Neural cell (in vitro differentiated cells): ENCODE data around the gene SH3RF3. TPM values are rescaled to one million over a fixed set of nuclear protein-coding genes. Genes with fewer than 3 reads are reported as not detected.

Experiments
- H2AFZ ChIP-seq: fragments of 200-600, 300-800 bp; sonication (generic), shearing (Covaris generic); 2 replicates; pipeline ENCODE4 v1.6.0; 2014; ENCODE audit warnings: low read depth, mild to moderate bottlenecking, antibody characterized with exemption, low read length, moderate library complexity
- H3F3A ChIP-seq: fragments of 200-600 bp; shearing (Covaris generic); 2 replicates; pipeline ENCODE4 v1.6.1; 2016; ENCODE audit warnings: mild to moderate bottlenecking, moderate library complexity, mixed read lengths, antibody characterized with exemption, low read length; ENCODE audit not compliant: insufficient read depth, poor library complexity, severe bottlenecking
- H3K27ac ChIP-seq: fragments of 200-600, 300-800 bp; sonication (generic), shearing (Covaris generic); 2 replicates; pipeline ENCODE4 v1.5.1; 2014; ENCODE audit warnings: mild to moderate bottlenecking, low read length, moderate library complexity
- H3K27me3 ChIP-seq: fragments of 300-800, 200-600 bp; sonication (generic), shearing (Covaris generic); 2 replicates; pipeline ENCODE4 v1.6.0; 2014; ENCODE audit warnings: mild to moderate bottlenecking, low read depth, low read length, moderate library complexity; ENCODE audit not compliant: insufficient read depth
- H3K36me3 ChIP-seq: fragments of 300-800, 200-600 bp; sonication (generic), shearing (Covaris generic); 2 replicates; pipeline ENCODE4 v1.5.1; 2014; ENCODE audit warnings: mild to moderate bottlenecking, antibody characterized with exemption, low read length, moderate library complexity; ENCODE audit not compliant: insufficient read depth
- H3K4me2 ChIP-seq: fragments of 300-800, 200-600 bp; sonication (generic), shearing (Covaris generic); 2 replicates; pipeline ENCODE4 v1.6.0; 2014; ENCODE audit warnings: mild to moderate bottlenecking, low read length
- H3K4me3 ChIP-seq: fragments of 300-800, 200-600 bp; sonication (generic), shearing (Covaris generic); 2 replicates; pipeline ENCODE4 v1.5.1; 2014; ENCODE audit warnings: mild to moderate bottlenecking, low read length, moderate library complexity
- H3K79me2 ChIP-seq: fragments of 200-600 bp; shearing (Covaris generic); replicated peaks from 2 replicates; pipeline ENCODE4 v1.6.0; 2014; ENCODE audit warnings: mild to moderate bottlenecking, low read length, moderate library complexity; ENCODE audit not compliant: insufficient read depth
- H3K9ac ChIP-seq: fragments of 300-800, 200-600 bp; sonication (generic), shearing (Covaris generic); 2 replicates; pipeline ENCODE4 v1.6.1; 2016; ENCODE audit warnings: mild to moderate bottlenecking, low read length, mixed read lengths
- H3K9me2 ChIP-seq: fragments of 200-600 bp; shearing (Covaris generic); 2 replicates; pipeline ENCODE4 v1.6.1; 2016; ENCODE audit warnings: mild to moderate bottlenecking, low read length, mixed read lengths; ENCODE audit not compliant: insufficient read depth
- H3K9me3 ChIP-seq: fragments of 200-600, 300-800 bp; sonication (generic), shearing (Covaris generic); 2 replicates; pipeline ENCODE4 v1.6.1; 2016; ENCODE audit warnings: mild to moderate bottlenecking, mixed run types, low read length, moderate library complexity, mixed read lengths
- H4K20me1 ChIP-seq: fragments of 200-600 bp; shearing (Covaris generic); 2 replicates; pipeline ENCODE4 v1.6.1; 2016; ENCODE audit warnings: mild to moderate bottlenecking, mixed run types; ENCODE audit not compliant: insufficient read depth
- EP300 ChIP-seq: fragments of 450-650 bp; conservative IDR thresholded peaks from 2 replicates; pipeline ENCODE4 v1.6.1; 2014; ENCODE audit warnings: antibody characterized with exemption, mild to moderate bottlenecking, moderate library complexity; ENCODE audit not compliant: poor library complexity, severe bottlenecking
- EZH2 ChIP-seq: fragments of 200-600, 300-800 bp; shearing (Covaris generic), sonication (generic); IDR thresholded peaks from 2 replicates; pipeline ENCODE4 v1.6.1; 2014; ENCODE audit warnings: antibody characterized with exemption, low read length, borderline replicate concordance, mild to moderate bottlenecking; ENCODE audit not compliant: insufficient read depth, poor library complexity, severe bottlenecking
- MXI1 ChIP-seq: fragments of 450-650 bp; conservative IDR thresholded peaks from 2 replicates; pipeline ENCODE4 v1.6.1; 2014; ENCODE audit warnings: antibody characterized with exemption, mild to moderate bottlenecking; ENCODE audit not compliant: poor library complexity, severe bottlenecking
- POLR2AphosphoS5 ChIP-seq: IDR thresholded peaks from 2 replicates; pipeline ENCODE4 v1.6.1; 2012
- RAD21 ChIP-seq: fragments of 450-650 bp; conservative IDR thresholded peaks from 2 replicates; pipeline ENCODE4 v1.6.1; 2014; ENCODE audit warnings: antibody characterized with exemption, mild to moderate bottlenecking, moderate library complexity
- SMC3 ChIP-seq: fragments of 450-650 bp; conservative IDR thresholded peaks from 2 replicates; pipeline ENCODE4 v1.6.1; 2014; ENCODE audit warnings: antibody characterized with exemption, mild to moderate bottlenecking, moderate library complexity; ENCODE audit not compliant: poor library complexity
- TAF1 ChIP-seq: IDR thresholded peaks from 2 replicates; pipeline ENCODE4 v1.6.1; 2012; ENCODE audit warnings: low read depth
- polyA plus RNA-seq: library from polyadenylated mRNA; depleted of rRNA; stranded (reverse); fragments of >200 nt; gene quantifications from 2 replicates; pipeline ENCODE4 v1.2.3, GENCODE V29; 2014
- TF ChIP-seq, protein P1 (sequence below): fragments of 450-650 bp; IDR thresholded peaks from 2 replicates; pipeline ENCODE4 v1.5.1; 2014; ENCODE audit warnings: antibody characterized with exemption, mild to moderate bottlenecking, moderate library complexity; ENCODE audit not compliant: poor library complexity, severe bottlenecking
- TF ChIP-seq, protein P2 (sequence below): IDR thresholded peaks from 2 replicates; pipeline ENCODE4 v1.6.1; 2012; ENCODE audit warnings: borderline replicate concordance

SH3RF3 gene
- polyA plus RNA-seq, 1 donor from 2014 or later, result 0.53 TPM

DNA sequence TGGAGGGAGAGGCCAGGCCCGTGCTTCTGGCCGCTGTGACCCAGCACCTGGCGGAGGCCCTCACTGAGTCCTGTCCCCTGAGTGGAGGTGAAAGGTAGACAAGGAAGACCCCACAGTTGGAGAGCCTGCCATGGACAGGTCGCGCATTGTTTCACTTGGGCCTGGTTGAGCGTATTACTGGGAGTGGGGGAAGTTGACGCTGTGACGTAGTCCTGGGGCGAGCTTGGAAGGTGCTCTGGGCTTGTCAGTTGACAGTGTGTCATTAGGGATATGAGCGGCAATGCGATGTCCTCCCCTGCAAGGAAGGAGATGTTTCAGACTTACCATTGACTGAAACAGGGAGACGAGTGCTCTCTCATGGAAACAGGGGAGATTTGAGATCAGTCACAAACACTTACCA is 127.1 kb downstream of the SH3RF3 start:
- Histone ChIP-seq H3K36me3 (no peaks in the 10 kb centered on the region), H3K27ac (no peak overlapping the region)
- TF ChIP-seq POLR2AphosphoS5 (no peak), SMC3 (no peak), EP300 (no peak), RAD21 (no peak), MXI1 (no peak), EZH2 (no peak), TAF1 (no peak)
- TF ChIP-seq, protein P1, sequence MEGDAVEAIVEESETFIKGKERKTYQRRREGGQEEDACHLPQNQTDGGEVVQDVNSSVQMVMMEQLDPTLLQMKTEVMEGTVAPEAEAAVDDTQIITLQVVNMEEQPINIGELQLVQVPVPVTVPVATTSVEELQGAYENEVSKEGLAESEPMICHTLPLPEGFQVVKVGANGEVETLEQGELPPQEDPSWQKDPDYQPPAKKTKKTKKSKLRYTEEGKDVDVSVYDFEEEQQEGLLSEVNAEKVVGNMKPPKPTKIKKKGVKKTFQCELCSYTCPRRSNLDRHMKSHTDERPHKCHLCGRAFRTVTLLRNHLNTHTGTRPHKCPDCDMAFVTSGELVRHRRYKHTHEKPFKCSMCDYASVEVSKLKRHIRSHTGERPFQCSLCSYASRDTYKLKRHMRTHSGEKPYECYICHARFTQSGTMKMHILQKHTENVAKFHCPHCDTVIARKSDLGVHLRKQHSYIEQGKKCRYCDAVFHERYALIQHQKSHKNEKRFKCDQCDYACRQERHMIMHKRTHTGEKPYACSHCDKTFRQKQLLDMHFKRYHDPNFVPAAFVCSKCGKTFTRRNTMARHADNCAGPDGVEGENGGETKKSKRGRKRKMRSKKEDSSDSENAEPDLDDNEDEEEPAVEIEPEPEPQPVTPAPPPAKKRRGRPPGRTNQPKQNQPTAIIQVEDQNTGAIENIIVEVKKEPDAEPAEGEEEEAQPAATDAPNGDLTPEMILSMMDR, result no peak
- TF ChIP-seq, protein P2, sequence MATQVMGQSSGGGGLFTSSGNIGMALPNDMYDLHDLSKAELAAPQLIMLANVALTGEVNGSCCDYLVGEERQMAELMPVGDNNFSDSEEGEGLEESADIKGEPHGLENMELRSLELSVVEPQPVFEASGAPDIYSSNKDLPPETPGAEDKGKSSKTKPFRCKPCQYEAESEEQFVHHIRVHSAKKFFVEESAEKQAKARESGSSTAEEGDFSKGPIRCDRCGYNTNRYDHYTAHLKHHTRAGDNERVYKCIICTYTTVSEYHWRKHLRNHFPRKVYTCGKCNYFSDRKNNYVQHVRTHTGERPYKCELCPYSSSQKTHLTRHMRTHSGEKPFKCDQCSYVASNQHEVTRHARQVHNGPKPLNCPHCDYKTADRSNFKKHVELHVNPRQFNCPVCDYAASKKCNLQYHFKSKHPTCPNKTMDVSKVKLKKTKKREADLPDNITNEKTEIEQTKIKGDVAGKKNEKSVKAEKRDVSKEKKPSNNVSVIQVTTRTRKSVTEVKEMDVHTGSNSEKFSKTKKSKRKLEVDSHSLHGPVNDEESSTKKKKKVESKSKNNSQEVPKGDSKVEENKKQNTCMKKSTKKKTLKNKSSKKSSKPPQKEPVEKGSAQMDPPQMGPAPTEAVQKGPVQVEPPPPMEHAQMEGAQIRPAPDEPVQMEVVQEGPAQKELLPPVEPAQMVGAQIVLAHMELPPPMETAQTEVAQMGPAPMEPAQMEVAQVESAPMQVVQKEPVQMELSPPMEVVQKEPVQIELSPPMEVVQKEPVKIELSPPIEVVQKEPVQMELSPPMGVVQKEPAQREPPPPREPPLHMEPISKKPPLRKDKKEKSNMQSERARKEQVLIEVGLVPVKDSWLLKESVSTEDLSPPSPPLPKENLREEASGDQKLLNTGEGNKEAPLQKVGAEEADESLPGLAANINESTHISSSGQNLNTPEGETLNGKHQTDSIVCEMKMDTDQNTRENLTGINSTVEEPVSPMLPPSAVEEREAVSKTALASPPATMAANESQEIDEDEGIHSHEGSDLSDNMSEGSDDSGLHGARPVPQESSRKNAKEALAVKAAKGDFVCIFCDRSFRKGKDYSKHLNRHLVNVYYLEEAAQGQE, result no peak

GRCh38 chr2:109256921-109257320 is 127.9 kb downstream of the SH3RF3 start:
- Histone ChIP-seq H3K9me2 (no peaks in the 10 kb centered on the region), H3K4me2 (no peak overlapping the region), H3K9ac (no peak overlapping the region), H3F3A (no peaks in the 10 kb centered on the region), H3K4me3 (no peak overlapping the region), H3K9me3 (no peaks in the 10 kb centered on the region), H3K79me2 (no peaks in the 10 kb centered on the region), H3K27ac (no peak overlapping the region), H3K27me3 (no peaks in the 10 kb centered on the region), H4K20me1 (no peaks in the 10 kb centered on the region), H3K36me3 (no peaks in the 10 kb centered on the region), H2AFZ (no peak overlapping the region)
- TF ChIP-seq EP300 (no peak), TAF1 (no peak), RAD21 (no peak), EZH2 (no peak), SMC3 (no peak), MXI1 (no peak), POLR2AphosphoS5 (no peak)
- TF ChIP-seq, protein P2, result no peak
- TF ChIP-seq, protein P1, result no peak

More for the DNA sequence above, 127.1 kb downstream of the SH3RF3 start:
- Histone ChIP-seq H3K9ac (no peak overlapping the region), H4K20me1 (no peaks in the 10 kb centered on the region), H3K79me2 (no peaks in the 10 kb centered on the region), H2AFZ (no peak overlapping the region), H3K27me3 (no peaks in the 10 kb centered on the region), H3K9me3 (no peaks in the 10 kb centered on the region), H3K4me2 (no peak overlapping the region), H3K4me3 (no peak overlapping the region), H3K9me2 (no peaks in the 10 kb centered on the region), H3F3A (no peaks in the 10 kb centered on the region)
